AG04450 (cell line): ENCODE data around the gene LIX1. TPM values are rescaled to one million over a fixed set of nuclear protein-coding genes. Genes with fewer than 3 reads are reported as not detected.
"Not testable (repeated sequence)": the region's sequence is repeated elsewhere in the genome, so short reads cannot be mapped to it uniquely, and the experiment has no call there.

Experiments
- CTCF ChIA-PET: fragments of 300-600, 350-600 bp; formaldehyde crosslinking; extraction: SDS; loops from one replicate; lab custom pipeline; 2022; ENCODE audit warnings: antibody characterized with exemption, inconsistent platforms; lab: Charles Lee
- POLR2A ChIA-PET: fragments of 350-600 bp; formaldehyde crosslinking; extraction: SDS; loops from one replicate; lab custom pipeline; 2021; ENCODE audit warnings: antibody characterized with exemption, inconsistent platforms; lab: Yijun Ruan, JAX
- DNase-seq: peaks from one replicate; pipeline ENCODE4 v3.0.0-alpha.2; 2011; ENCODE audit warnings: low read depth, low spot score
- H3K27ac ChIP-seq: one replicate; pipeline ENCODE4 v1.5.1; 2012; ENCODE audit warnings: low read depth, low read length, control low read depth
- H3K27me3 ChIP-seq: one replicate; pipeline ENCODE4 v1.6.0; 2012; ENCODE audit warnings: low read length; ENCODE audit not compliant: control insufficient read depth, insufficient read depth
- H3K4me3 ChIP-seq: 2 replicates; pipeline ENCODE4 v1.5.1; 2011; ENCODE audit warnings: mild to moderate bottlenecking, low read depth, low read length, control low read depth
- H3K9me3 ChIP-seq: 2 replicates; pipeline ENCODE4 v1.5.1; 2012; ENCODE audit warnings: low read length; ENCODE audit not compliant: control insufficient read depth, insufficient read depth
- CTCF ChIP-seq: IDR thresholded peaks from 2 replicates; pipeline ENCODE4 v1.5.1; 2011; ENCODE audit warnings: low read depth, low read length, control low read depth, inconsistent platforms
- polyA plus RNA-seq: library from polyadenylated mRNA; depleted of rRNA; stranded (reverse); fragments of >200 nt; gene quantifications from 2 replicates; pipeline ENCODE4 v1.2.3, GENCODE V29; 2011

The LIX1 gene
- polyA plus RNA-seq, 1 experiment: not detected

- H3K9me3 ChIP-seq: no peaks in the 10 kb centered on the region
- no peak overlapping the region for H3K4me3 ChIP-seq
- no peak for TF ChIP-seq CTCF
- H3K27ac ChIP-seq: no peak overlapping the region
- DNase-seq: no peak
- H3K27me3 ChIP-seq: peaks cover 2% of the 10 kb centered on the region
- ChIA-PET CTCF (interaction anchor here (0.7 to 4.0 kb wide), 2 partner anchors 12 to 397 kb away, joined by 3 to 14 read pairs; no protein-coding TSS in a partner anchor), POLR2A (no interaction called here)
Observed at GRCh38 chr5:97149709-97150108, 7.3 kb upstream of the LIX1 start.

DNA sequence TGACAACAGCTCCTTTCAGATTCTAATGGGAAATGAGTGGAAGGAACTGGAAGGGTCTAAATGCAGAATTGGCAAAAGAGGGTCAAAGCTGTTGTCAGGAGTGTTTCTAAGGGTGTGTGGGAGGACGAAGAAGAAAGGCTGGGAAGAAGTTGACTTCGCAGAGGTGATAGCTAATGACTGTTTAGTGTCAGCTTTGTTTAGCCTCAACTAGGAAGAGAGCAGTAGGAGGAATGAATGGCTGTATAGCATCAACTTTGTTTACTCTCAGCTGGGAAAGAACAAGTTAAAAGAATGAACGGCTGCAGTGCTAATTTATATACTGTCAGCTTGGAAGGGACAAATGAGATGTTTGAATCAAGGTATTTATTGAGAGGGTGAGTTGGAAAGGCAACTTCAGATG lies 5.9 kb upstream of the LIX1 start:
- CTCF ChIA-PET: interaction anchor here (1.1 kb wide), 1 partner anchor 396 kb away, joined by 3 read pairs; no protein-coding TSS in a partner anchor
- POLR2A ChIA-PET: no interaction called here
- no peak overlapping the region for H3K4me3 ChIP-seq

DNA sequence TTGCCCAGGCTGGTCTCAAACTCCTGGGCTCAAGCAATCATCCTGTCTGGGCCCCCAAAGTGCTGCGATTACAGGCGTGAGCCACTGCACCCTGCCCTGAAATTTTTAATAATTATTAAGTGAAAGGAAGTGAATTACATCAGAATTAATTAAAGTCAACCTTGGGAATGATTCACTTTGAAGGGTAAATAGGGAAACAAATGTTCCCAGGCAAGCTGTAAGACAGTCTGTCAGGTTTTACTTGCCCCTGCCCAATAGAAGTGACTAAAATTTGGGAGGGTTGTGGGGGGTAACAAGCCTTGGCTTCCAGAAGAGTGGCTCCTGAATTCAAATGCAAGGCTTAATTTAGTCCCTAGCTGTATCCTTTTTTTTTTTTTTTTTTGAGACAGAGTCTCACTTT lies 1.3 kb upstream of the LIX1 start:
- Histone ChIP-seq H3K27ac (no peak overlapping the region), H3K27me3 (peaks cover 11% of the 10 kb centered on the region), H3K4me3 (no peak overlapping the region), H3K9me3 (no peaks in the 10 kb centered on the region)
- ChIA-PET CTCF (interaction anchor here (0.7 to 3.1 kb wide), 5 partner anchors 15 to 391 kb away, joined by 3 to 48 read pairs (median 4); no protein-coding TSS in a partner anchor), POLR2A (no interaction called here)
- no peak for DNase-seq
- TF ChIP-seq CTCF: no peak

More for the DNA sequence above, 5.9 kb upstream of the LIX1 start:
- peaks cover 2% of the 10 kb centered on the region for H3K27me3 ChIP-seq
- DNase-seq: no peak
- H3K27ac ChIP-seq: no peak overlapping the region
- no peaks in the 10 kb centered on the region for H3K9me3 ChIP-seq
- no peak for TF ChIP-seq CTCF

- DNase-seq: no peak
- no peaks in the 10 kb centered on the region for H3K9me3 ChIP-seq
- POLR2A ChIA-PET: interaction anchor here (0.7 kb wide), 1 partner anchor 17 kb away, joined by 3 read pairs; no protein-coding TSS in a partner anchor
- no peak overlapping the region for H3K4me3 ChIP-seq
- CTCF ChIA-PET: interaction anchor here (0.7 to 3.1 kb wide), 10 partner anchors 13 to 389 kb away, joined by 3 to 48 read pairs (median 6); partner anchors contain the start of gene ERAP2
- H3K27ac ChIP-seq: no peak overlapping the region
- peaks cover 14% of the 10 kb centered on the region for H3K27me3 ChIP-seq
- no peak for TF ChIP-seq CTCF
Observed at GRCh38 chr5:97141539-97141938, 872 bp downstream of the LIX1 start.

DNA sequence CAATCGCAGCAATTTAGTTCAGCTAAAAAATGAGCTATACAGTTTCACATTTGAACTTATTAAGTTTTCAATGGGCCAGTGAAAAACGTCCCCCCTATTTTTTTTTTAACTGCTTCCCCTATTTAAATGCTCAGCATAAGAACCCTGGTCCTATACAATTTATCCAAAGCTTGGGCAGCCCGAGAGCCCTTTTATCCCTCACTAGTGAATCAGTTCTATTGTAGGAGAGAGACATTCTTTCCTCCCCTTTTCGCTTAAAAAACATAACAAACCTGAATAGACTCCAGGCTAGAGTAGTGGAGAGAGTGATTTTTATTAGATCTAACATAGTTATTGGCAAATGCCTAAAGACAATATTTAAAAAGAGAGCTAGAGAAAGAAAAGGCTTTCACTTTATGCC lies 1.4 kb downstream of the LIX1 start:
- POLR2A ChIA-PET: interaction anchor here (0.7 kb wide), 1 partner anchor 16 kb away, joined by 3 read pairs; no protein-coding TSS in a partner anchor
- H3K27me3 ChIP-seq: peaks cover 14% of the 10 kb centered on the region
- no peak overlapping the region for H3K27ac ChIP-seq
- H3K4me3 ChIP-seq: no peak overlapping the region
- DNase-seq: no peak
- no peak for TF ChIP-seq CTCF
- H3K9me3 ChIP-seq: no peaks in the 10 kb centered on the region
- CTCF ChIA-PET: interaction anchor here (0.8 to 3.1 kb wide), 6 partner anchors 13 to 389 kb away, joined by 3 to 48 read pairs (median 6); no protein-coding TSS in a partner anchor

DNA sequence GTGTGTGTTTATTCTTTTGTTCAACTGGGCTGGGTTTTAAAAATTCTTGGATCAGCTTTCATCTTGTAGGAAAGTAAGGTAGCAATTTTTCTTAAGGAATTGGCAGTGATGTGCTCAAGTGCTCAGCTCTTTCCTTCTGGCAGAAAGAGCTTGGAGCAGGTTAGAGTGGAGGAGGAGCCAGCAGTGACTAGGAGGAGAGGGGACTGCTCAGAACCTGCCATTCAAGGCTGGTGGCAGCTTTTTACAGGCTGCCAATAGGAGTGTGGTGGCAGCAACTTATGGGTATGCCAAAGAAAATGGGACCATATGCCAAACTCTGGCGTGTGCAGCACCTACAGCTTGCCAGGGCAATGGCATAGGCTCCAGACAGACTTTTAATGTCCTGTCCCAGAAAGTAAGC lies 2.2 kb downstream of the LIX1 start:
- DNase-seq, POLR2A ChIA-PET, H3K27ac ChIP-seq, H3K9me3 ChIP-seq, H3K4me3 ChIP-seq: not testable (repeated sequence)
- CTCF ChIA-PET: interaction anchor here (0.5 to 2.6 kb wide), 4 partner anchors 21 to 518 kb away, joined by 4 to 10 read pairs (median 7); no protein-coding TSS in a partner anchor
- H3K27me3 ChIP-seq: peaks cover 14% of the 10 kb centered on the region
